Activated effector memory CD4-positive, alpha-beta T cell treated with Interleukin-2 at 50 U/mL for 16 hours (primary cell): Measurements from ENCODE around the gene PBX1.

ENCODE experiments used
- DNase-seq: peaks from one replicate; pipeline ENCODE4 v3.0.0-alpha.2; 2020

Gene PBX1

DNA sequence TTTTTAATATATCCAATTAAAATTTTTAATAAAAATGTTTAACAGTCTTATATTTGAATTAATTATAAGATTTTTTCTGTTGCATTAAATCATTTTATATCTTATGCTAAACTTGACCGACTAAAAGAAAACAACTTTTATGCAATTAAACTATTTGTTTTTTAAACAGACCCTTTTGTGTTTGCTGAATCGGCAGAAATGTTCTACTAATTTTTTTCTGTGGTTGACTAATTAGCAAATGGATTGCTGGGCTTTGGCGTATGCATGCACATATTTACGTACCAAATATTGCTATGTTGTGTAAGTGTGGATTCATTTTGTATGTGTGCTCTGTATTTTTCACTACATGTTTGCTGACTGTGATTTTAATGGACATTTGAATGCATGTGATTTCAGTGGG is 174.8 kb downstream of the PBX1 start:
- no peak for DNase-seq

GRCh38 chr1:164735315-164736052 is 176.5 kb downstream of the PBX1 start:
- DNase-seq = no peak

DNA sequence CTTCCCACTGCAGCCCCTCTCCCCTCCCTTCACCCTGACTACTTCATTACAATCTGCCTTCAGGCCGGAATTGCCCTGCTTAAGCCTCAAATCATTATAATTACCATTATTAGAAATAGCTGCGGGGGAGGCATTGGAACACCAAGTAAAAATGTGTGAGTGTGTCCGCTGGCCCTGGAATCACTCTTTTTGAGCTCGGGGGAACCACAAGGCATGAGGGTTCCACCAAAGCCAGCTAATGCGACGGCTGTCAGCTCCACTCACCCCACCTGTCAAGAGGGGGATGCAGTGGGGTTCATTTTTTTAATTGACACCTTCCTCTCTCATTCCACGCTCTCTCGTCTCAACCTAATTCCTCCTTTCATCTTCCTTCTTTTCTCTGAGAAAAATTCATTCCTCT is 177.2 kb downstream of the PBX1 start:
- no peak for DNase-seq

GRCh38 chr1:164739189-164739588 is 180.2 kb downstream of the PBX1 start:
- no peak for DNase-seq

DNA sequence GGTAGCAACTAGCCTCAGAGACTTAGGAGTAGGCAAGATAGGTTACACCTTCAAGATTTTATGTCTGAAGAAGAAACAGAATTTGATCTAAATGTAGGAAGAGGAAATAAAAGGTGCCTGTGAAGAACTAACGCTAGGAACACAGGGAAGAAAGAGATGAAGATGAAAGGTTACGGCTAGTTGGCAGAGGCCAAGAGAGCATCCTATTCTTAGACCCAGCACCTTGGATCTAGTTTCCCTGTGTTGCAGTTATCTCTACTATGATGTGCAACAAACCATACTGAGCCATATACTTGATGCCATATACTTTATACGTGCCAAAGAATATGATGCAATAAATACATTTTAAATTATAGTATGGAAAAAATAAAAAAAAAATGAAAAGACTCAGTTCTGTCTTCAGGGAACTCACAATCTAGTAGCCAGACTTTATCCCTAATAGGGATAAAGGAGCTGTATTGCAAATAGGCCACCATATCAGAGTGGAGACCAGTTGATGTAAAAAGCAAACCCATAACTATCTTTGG is 181.1 kb downstream of the PBX1 start:
- DNase-seq = no peak

GRCh38 chr1:164742745-164743144 is 183.8 kb downstream of the PBX1 start:
- DNase-seq = no peak

DNA sequence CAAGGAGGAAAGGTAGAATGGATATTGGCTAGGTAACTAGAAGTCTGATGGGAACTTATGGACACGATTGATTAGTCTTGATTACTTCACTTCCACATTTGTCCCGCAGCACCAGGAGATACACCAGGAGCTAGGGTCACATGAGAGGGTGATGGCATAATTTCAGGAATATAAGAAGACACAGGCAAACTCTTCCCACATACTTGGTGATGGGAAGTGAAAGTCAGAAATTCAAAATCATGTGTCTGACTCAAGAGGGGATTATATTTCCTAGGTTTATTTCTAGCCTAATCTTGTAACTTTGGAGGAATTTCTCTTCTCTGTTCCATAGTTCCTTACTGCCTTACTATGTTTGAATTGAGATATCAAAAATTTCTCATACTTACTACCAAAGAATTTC is 185.0 kb downstream of the PBX1 start:
- DNase-seq = no peak

DNA sequence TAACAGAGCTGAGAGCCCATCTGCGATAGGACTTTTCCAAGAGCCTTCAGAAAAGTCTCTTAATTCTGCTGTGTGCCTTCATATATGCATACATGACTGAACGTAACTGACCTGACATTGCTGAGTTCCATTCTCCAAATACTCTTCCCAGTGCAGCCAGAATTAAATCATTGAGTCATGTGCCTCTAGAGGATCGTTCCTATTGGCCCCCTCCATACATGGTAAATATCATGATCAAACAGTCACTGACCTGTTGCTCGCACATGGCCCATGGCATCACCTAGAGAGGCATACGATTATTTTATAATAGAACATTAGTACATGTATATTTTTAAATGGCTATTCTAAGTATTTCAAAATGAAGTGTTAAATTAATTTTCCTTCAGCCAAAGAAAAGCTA is 186.8 kb downstream of the PBX1 start:
- no peak for DNase-seq

- no peak for DNase-seq
These were observed 187.6 kb downstream of the PBX1 start for GRCh38 chr1:164746632-164747031.

DNA sequence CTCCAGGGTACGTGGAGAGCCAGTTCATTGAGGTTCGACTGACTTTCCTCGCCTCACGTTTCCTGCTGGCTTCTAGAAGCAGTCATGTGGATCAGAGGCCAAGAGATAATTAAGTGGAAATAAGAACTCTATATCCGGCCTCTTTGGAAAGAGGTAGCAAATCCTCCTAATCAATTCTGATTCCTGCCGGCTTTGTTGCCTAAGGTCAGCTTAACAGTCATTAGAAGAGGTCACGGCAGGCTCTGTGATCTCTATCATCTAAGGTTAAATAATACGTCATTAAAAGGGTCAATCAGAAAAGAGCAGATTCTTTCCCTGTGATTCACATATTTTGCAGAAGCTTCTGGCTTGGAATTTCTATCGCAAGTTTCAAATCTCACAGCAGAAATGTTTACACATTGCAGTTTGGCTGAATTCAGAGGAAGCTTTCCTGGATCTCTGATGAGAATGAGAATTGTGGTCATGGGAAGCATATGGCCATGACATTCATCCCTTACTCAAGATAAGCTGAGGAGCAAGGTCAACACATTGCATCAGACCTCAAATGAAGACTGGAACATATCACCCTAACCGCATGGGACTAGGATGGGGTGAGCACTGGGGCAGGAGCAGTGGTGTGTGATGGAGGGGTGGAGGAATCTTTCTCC is 189.4 kb downstream of the PBX1 start:
- DNase-seq = no peak

DNA sequence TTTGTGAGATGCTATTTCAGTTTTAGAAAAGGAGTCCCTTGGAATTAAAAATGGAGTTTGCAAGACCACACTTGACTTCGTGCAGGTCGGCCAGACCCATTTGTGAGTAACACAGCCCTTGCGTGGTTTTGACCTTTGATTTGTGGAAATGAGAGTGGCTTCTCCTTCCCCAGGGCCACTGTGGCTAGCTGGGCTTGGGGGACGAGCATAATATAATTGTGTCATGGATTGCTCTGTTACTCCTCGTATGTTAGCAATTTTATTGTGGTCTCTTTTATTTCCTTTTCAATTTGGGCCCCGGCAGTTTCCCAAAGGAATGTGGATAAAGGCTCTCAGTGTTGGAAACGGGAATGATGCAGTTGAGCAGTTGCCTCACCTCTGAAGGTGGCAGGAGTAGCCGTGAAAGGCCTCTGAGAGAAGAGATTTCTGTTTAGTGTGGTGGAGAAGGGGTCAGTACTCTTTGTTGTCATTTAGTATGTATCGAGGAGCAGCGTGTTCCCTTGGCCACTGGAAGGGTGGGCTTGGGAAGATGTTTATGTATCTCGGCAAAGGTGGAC is 194.6 kb downstream of the PBX1 start:
- no peak for DNase-seq

DNA sequence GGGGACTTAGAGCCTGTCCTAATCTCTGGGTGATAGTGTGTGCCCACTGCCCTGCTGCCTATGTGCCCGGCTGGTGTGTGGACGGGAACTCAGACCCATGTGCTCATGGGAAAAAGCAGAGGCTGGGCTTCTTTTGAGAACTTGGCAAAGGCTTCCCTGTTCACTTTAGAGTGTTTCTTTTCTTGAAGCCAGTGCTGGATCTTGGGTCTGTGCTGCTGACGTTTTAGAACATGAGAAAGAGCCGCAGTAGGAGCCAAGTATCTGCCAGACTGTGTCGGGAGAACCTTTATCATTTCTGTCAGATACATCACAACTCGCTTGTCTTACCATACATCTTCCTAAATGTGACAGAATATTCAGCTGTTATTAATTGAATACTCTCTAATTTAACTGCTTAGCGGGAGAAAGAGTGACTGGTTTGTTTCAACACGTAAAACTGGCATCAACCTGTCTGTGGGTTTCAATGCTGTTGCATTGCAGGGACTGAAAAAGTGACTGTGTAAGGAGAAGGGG is 195.2 kb downstream of the PBX1 start:
- DNase-seq = no peak

DNA sequence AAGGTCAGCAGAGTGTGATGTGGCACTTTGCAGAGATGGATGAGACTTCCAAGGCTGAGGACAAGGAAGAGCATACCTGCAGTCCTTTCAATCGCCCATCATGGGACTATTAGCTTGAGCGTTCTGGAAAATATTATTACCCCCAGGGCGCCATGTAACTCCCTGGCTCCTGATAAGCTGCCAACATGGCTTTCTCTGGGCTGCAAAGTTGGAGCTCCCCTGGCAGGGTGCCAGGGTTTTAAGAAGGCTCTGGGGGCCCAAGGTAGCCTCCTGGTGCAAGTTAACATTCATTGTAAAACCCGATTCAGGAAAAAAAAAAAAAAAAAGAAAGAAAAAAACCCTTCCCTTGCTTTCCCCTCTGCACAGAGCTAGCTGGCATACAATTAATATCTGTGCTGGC is 196.7 kb downstream of the PBX1 start:
- no peak for DNase-seq

- DNase-seq = no peak
These were observed 197.8 kb downstream of the PBX1 start for GRCh38 chr1:164756741-164757140.

GRCh38 chr1:164757625-164758024 is 198.6 kb downstream of the PBX1 start:
- no peak for DNase-seq

DNA sequence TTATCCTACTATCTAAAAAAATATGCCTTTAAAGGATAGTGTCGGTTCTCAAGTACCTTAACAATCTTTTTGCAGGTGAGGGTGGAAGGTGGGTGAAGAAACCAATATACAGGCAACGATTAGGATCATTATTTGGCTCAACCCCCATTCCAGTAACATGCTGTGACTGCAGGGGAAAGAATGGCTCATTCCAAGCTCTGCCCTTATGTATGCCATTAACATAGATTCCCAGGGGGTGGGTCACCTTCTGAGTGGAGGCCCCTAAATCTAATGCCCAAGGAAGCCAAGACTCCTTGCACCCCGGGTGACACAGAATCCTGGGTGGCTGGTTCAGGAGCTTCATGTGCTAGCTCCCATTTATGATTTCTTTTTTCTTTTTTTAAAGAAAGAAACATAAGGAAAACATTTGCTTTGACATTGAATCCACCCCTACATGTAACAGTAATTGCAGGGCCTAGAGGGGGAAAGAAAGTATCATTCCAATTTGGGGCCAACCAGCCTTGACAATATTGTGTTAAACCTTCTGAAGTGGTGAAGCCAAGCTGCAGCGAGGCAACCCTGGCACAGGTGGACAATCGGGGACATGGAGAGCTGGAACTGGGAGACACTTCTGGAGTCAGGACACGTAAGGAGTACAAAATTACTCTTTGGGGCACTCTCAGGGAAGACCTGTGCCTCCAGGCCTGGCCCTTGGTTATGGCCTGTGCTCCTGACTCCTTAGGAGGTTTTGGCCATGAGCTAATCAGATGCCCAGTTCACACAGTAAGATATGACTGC is 200.3 kb downstream of the PBX1 start:
- DNase-seq = no peak

DNA sequence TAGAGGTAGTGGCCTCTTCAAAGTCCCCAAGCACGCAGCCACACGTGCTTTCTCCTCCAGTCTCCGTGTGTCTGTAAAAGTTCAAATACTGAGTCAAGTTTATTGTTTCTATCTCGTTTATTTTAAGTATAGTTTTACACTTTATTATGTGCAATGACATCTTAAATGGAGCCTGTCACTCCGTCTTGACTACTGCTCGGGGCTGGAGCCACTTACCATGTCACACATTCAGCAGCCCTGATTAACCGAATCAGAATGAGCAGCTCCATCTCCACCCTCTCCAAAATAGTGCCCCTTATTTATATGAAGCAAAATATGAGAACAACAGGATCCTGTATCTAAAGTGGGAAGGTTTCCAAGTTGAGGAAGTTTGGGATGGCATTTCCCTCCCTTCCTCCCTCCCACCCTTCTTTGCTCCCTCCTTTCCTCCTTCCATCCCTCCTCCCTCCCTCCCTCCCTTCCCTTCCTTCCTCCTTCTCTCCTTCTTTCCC is 201.0 kb downstream of the PBX1 start:
- DNase-seq = no peak

DNA sequence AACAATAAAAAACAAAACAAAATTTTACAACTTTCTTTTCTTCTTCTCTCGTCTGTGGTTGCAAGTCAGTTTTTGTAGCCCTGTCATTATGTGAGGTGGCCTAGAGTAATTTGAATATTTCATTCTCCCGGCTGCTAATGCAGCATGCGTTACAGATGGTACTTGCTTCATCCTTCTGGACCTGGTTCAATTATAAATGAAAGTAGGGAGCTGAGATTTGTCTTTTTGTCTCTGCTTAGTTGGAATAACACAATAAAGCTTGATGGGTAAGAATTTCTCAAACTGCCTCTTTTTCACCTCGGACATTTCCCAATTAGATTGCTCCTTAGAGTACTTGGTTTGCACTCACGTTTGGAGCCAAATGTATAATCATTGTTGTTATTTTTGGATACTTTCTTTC is 201.6 kb downstream of the PBX1 start:
- no peak for DNase-seq

GRCh38 chr1:164761009-164761408 is 202.0 kb downstream of the PBX1 start:
- DNase-seq = no peak

GRCh38 chr1:164763098-164763497 is 204.1 kb downstream of the PBX1 start:
- no peak for DNase-seq

DNA sequence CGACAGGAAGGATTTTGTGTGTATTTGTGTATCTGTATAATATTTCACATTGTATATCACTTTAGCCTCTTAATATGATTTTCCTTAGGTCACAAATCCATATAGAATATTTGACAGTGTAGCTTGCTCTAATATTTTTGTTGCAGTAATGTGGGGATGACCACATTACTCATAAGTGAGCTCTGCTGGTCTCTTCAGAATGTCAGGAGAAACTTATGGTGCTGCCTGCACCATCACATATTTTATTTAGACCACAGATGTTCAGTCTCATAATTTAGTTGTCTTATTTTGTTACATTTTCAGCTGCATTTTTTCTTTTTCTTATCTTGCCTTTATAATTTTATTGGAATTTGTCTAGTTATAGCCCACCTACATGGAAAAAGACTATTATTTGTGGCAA is 205.3 kb downstream of the PBX1 start:
- DNase-seq = no peak

DNA sequence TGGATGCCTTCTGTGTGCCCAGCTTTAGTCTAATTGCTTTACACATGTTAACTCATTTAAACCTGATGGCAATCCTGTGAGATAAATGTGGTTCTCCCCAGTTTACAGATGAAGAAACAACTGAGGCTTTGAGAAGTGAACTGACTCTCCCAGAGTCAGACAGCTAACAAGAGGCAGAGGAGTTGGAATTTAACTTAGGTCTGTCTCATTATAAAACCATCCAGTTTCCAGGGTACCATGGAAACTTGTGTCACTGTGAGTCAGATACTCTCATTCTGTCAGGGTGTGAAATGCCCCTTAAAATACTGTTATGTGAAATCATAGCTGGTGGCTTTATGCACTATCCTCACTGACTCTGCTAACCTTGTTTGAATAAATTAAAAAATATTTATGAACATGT is 206.6 kb downstream of the PBX1 start:
- no peak for DNase-seq
